Measurements from ENCODE around the gene RPUSD1. TPM values are rescaled to one million over a fixed set of nuclear protein-coding genes. Genes with fewer than 3 reads are reported as not detected.

The RPUSD1 gene
- total and polyA plus RNA-seq, 12 donors = 1.1 to 40.1 (median 20.4) TPM

DNA sequence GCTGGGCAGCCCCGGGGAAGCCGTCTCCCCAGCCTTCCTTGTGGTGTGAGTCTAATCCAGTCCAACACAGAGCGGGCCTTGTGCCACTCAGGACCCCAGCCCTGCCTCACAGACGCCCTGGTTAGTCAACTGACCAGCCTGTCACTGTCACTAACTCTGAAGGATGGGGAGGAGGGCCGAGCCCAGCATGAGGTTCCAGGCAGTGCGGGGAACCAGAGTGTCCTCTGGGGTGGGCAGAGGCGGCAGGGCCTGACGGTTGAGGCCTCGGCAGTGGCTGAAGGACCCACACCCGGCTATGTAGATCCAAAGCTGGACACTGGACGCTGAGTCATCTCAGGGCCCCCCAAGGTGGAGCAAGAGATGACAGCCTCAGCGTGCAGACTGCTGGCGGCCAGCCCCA, 8.6 kb downstream of the RPUSD1 start:
- no peaks in the 10 kb centered on the region for H3K9me3 ChIP-seq (replicated peaks in 1 of 3)
- TF ChIP-seq, protein P1, sequence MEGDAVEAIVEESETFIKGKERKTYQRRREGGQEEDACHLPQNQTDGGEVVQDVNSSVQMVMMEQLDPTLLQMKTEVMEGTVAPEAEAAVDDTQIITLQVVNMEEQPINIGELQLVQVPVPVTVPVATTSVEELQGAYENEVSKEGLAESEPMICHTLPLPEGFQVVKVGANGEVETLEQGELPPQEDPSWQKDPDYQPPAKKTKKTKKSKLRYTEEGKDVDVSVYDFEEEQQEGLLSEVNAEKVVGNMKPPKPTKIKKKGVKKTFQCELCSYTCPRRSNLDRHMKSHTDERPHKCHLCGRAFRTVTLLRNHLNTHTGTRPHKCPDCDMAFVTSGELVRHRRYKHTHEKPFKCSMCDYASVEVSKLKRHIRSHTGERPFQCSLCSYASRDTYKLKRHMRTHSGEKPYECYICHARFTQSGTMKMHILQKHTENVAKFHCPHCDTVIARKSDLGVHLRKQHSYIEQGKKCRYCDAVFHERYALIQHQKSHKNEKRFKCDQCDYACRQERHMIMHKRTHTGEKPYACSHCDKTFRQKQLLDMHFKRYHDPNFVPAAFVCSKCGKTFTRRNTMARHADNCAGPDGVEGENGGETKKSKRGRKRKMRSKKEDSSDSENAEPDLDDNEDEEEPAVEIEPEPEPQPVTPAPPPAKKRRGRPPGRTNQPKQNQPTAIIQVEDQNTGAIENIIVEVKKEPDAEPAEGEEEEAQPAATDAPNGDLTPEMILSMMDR (IDR thresholded peaks at IDR 0.05) = no peak
- no peak for TF ChIP-seq POLR2A (IDR thresholded peaks at IDR 0.05)
- H3K4me1 ChIP-seq (replicated peaks in 1 of 2) = peaks cover 4 to 7% of the 10 kb centered on the region in 2 donors
- no peaks in the 10 kb centered on the region for H3K36me3 ChIP-seq (replicated peaks in 1 of 2)
- DNase-seq = no peak
- no peak overlapping the region for H3K4me3 ChIP-seq
- WGBS, 4 donors = 40 to 75% (median 68%) methylated on average over 2 to 13 of the region's 13 CpGs; no CpG with 5 or more reads in 1 of the 4 donors
- intact Hi-C loops (cut with DNase I) = no loop called here
- no peak overlapping the region for H3K27ac ChIP-seq
- peaks cover 14% of the 10 kb centered on the region for H3K27me3 ChIP-seq

DNA sequence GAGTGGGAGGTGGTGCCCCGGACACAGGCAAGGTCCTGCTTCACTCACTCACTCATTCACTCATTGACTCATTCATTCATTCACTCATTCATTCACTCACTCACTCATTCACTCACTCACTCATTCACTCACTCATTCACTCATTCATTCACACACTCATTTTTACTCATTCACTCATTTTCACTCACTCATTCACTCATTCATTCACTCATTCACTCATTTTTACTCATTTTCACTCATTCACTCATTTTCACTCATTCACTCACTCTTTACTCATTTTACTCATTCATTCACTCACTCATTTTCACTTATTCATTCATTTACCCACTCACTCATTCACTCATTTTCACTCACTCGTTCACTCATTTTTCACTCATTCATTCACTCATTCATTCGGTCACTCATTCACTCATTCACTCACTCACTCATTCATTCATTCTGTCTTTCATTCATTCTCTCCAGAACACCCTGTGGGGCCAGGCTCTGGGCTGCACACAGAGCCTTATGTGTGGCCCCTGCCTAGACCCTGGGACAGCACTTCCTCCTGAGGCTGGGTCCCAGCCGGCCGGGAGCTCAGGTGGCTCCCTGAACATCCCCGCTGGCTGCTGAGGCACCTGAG, 9.2 kb downstream of the RPUSD1 start:
- intact Hi-C loops (cut with DNase I) = no loop called here
- 72 to 76% (median 75%) methylated on average over 3 to 6 of the region's 6 CpGs for WGBS, 4 donors

DNA sequence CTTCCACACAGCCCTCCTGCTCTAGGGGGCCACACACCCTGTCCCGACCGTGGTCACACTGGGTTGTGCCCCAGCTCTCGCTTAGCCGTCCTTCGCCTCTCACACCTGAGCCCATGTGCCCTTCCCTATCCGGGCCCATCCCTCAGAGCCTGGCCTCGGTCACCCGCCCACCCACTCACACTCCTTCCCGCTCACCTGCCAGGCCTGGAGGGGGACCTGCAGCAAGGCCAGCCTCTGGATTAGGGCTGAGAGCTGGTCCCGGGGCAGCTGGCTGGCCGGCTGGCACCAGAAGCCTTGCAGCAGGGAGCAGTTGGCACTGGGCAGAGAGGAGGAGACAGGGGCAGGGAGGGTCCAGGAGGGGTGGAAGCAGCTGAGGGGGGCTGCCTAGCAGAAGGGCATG, 9.7 kb downstream of the RPUSD1 start:
- Histone ChIP-seq H3K27ac (no peak overlapping the region), H3K36me3 (replicated peaks in 1 of 2) (no peaks in the 10 kb centered on the region), H3K27me3 (peaks cover 14% of the 10 kb centered on the region), H3K4me1 (replicated peaks in 1 of 2) (peaks cover 0 to under 1% of the 10 kb centered on the region in 2 donors), H3K9me3 (replicated peaks in 1 of 3) (no peaks in the 10 kb centered on the region), H3K4me3 (no peak overlapping the region)
- no peak for DNase-seq
- WGBS, 4 donors = 74 to 85% (median 78%) methylated on average over 11 of the region's 11 CpGs
- no peak for TF ChIP-seq POLR2A (IDR thresholded peaks at IDR 0.05)
- TF ChIP-seq, protein P1 (IDR thresholded peaks at IDR 0.05) = no peak
- intact Hi-C loops (cut with DNase I) = no loop called here

More for the DNA sequence above, 9.2 kb downstream of the RPUSD1 start:
- TF ChIP-seq POLR2A (IDR thresholded peaks at IDR 0.05) = no peak
- TF ChIP-seq, protein P1 (IDR thresholded peaks at IDR 0.05) = no peak
- no peaks in the 10 kb centered on the region for H3K36me3 ChIP-seq (replicated peaks in 1 of 2)
- H3K27me3 ChIP-seq = peaks cover 14% of the 10 kb centered on the region
- no peaks in the 10 kb centered on the region for H3K9me3 ChIP-seq (replicated peaks in 1 of 3)
- H3K4me3 ChIP-seq = no peak overlapping the region
- DNase-seq = no peak
- peaks cover 3 to 6% of the 10 kb centered on the region in 2 donors for H3K4me1 ChIP-seq (replicated peaks in 1 of 2)
- H3K27ac ChIP-seq = no peak overlapping the region

DNA sequence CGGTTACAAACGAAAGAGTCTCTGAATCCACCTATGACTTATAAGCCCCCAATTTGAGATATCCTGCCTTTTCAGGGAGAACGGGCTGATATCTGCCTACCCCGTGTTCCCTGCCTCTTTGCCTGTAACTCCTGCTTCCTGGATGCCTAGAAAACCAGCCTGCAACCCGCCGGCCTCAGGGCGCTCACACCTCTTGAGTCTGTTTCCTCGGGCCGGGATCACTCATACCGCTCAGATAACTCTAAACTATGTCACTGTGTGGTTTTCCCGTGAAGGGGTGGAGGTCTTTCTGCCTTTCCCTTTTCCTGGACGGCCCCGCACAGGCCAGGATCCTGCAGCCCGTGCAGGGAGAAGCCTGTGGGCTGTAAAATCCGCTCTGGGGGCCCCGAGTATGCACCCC, 10.4 kb downstream of the RPUSD1 start:
- Histone ChIP-seq H3K9me3 (replicated peaks in 1 of 3) (no peaks in the 10 kb centered on the region), H3K4me3 (no peak overlapping the region), H3K4me1 (replicated peaks in 1 of 2) (no peaks in the 10 kb centered on the region), H3K36me3 (replicated peaks in 1 of 2) (no peaks in the 10 kb centered on the region), H3K27me3 (peaks cover 14% of the 10 kb centered on the region), H3K27ac (no peak overlapping the region)
- TF ChIP-seq, protein P1 (IDR thresholded peaks at IDR 0.05) = no peak
- TF ChIP-seq POLR2A (IDR thresholded peaks at IDR 0.05) = no peak
- no peak for DNase-seq
- intact Hi-C loops (cut with DNase I) = no loop called here
- WGBS, 4 donors = 28 to 42% (median 37%) methylated on average over 14 to 16 of the region's 16 CpGs
